Fibroblast of lung (primary cell): Measurements from ENCODE around the gene HLA-G.

Source experiments
- EZH2 ChIP-seq: IDR thresholded peaks from 2 replicates; pipeline ENCODE4 v1.5.1; 2012; ENCODE audit warnings: low read length, control low read depth, mild to moderate bottlenecking; ENCODE audit errors: missing control alignments
- TF ChIP-seq, protein P1 (sequence below), 2 donors: IDR thresholded peaks in 1 of 2; conservative IDR thresholded peaks in 1 of 2; 1 replicate in 1 of 2; 2 replicates in 1 of 2; pipeline ENCODE4 v1.5.1; 2011 to 2012; ENCODE audit warnings: low read length in 2 of 2, control low read depth in 1 of 2, inconsistent platforms in 1 of 2, low read depth in 1 of 2, mild to moderate bottlenecking in 1 of 2

DNA sequence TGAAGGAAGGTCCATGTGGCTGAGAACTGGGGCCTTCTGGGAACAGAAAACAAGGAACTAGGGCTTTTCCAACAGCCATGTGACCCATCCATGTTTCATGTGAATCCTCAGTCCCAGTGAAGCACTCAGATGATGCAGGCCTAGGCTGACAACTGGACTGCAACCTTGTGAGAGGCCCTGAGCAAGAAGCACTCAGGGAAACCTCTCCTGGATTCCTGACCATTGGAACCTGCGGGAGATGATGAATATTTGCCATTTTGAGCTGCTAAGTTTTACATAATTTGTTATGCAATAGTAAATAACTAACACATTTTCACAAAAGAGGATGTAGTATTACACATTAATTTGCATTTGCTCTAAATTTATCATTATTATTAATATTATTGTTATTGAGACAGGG, 38.4 kb upstream of the HLA-G start:
- TF ChIP-seq, protein P1, sequence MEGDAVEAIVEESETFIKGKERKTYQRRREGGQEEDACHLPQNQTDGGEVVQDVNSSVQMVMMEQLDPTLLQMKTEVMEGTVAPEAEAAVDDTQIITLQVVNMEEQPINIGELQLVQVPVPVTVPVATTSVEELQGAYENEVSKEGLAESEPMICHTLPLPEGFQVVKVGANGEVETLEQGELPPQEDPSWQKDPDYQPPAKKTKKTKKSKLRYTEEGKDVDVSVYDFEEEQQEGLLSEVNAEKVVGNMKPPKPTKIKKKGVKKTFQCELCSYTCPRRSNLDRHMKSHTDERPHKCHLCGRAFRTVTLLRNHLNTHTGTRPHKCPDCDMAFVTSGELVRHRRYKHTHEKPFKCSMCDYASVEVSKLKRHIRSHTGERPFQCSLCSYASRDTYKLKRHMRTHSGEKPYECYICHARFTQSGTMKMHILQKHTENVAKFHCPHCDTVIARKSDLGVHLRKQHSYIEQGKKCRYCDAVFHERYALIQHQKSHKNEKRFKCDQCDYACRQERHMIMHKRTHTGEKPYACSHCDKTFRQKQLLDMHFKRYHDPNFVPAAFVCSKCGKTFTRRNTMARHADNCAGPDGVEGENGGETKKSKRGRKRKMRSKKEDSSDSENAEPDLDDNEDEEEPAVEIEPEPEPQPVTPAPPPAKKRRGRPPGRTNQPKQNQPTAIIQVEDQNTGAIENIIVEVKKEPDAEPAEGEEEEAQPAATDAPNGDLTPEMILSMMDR (conservative IDR thresholded peaks at IDR 0.05 in 1 of 2, IDR thresholded peaks at IDR 0.05 in 1 of 2; ENCODE audit: low read depth in 1 of 2, low read length in 2 of 2): no peak
- TF ChIP-seq EZH2: no peak
